Neutrophil (primary cell): ENCODE results near the gene CXCL3.

Experiments
- H3K27ac ChIP-seq: fragments of 200-600 bp; sonication (generic); 2 replicates; pipeline ENCODE4 v1.5.1; 2016; ENCODE audit warnings: mild to moderate bottlenecking, moderate library complexity
- H3K27me3 ChIP-seq: fragments of 200-600 bp; sonication (generic); 2 replicates; pipeline ENCODE4 v1.6.0; 2016; ENCODE audit warnings: mild to moderate bottlenecking
- H3K36me3 ChIP-seq: fragments of 200-600 bp; sonication (generic); 2 replicates; pipeline ENCODE4 v1.5.1; 2017
- H3K4me1 ChIP-seq, 2 experiments: fragments of 200-600 bp in 1 of 2; sonication (generic) in 1 of 2; 1 replicate in 1 of 2; 2 replicates in 1 of 2; pipeline versions ENCODE4 v1.5.1 to v1.6.1; 2013 to 2016; ENCODE audit warnings: low read depth in 1 of 2, low read length in 1 of 2, mild to moderate bottlenecking in 1 of 2, moderate library complexity in 1 of 2; ENCODE audit not compliant: control insufficient read depth in 1 of 2, insufficient read depth in 1 of 2
- H3K4me3 ChIP-seq, 2 experiments: fragments of 200-600 bp in 1 of 2; sonication (generic) in 1 of 2; 1 replicate in 1 of 2; 2 replicates in 1 of 2; pipeline ENCODE4 v1.5.1; 2013 to 2016; ENCODE audit warnings: low read depth in 1 of 2, low read length in 1 of 2, mild to moderate bottlenecking in 1 of 2, moderate library complexity in 1 of 2
- H3K9me3 ChIP-seq: fragments of 200-600 bp; sonication (generic); 2 replicates; pipeline ENCODE4 v1.5.1; 2016
- TF ChIP-seq, protein P1 (sequence below): fragments of 200-600 bp; sonication (generic); IDR thresholded peaks from 2 replicates; pipeline ENCODE4 v1.5.1; 2016; ENCODE audit warnings: antibody characterized with exemption

CXCL3 gene

DNA sequence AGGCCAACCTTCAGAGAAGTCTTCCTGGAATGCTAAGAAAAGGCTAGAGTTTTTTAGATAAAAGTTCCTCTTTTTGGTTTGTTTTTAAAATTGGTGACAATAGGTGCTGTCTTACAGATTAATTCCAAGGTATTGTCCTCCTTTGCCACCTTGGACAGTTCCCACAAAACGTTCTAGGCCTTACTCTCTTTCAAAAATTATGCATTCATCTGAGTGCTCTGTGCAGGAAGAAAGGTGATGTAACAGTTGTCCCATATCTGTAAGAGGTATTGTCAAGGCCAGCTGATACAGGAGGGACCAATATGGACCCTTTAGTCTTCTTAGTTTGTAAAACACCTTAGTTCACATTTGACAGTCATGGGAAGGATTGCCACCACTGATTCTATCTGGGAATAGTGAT is 24.2 kb downstream of the CXCL3 start:
- Histone ChIP-seq H3K36me3 (no peaks in the 10 kb centered on the region), H3K4me1 (peaks cover 53 to 56% of the 10 kb centered on the region in 2 experiments), H3K27me3 (no peaks in the 10 kb centered on the region), H3K27ac (no peak overlapping the region), H3K9me3 (no peaks in the 10 kb centered on the region), H3K4me3 (no peak overlapping the region)
- TF ChIP-seq, protein P1, sequence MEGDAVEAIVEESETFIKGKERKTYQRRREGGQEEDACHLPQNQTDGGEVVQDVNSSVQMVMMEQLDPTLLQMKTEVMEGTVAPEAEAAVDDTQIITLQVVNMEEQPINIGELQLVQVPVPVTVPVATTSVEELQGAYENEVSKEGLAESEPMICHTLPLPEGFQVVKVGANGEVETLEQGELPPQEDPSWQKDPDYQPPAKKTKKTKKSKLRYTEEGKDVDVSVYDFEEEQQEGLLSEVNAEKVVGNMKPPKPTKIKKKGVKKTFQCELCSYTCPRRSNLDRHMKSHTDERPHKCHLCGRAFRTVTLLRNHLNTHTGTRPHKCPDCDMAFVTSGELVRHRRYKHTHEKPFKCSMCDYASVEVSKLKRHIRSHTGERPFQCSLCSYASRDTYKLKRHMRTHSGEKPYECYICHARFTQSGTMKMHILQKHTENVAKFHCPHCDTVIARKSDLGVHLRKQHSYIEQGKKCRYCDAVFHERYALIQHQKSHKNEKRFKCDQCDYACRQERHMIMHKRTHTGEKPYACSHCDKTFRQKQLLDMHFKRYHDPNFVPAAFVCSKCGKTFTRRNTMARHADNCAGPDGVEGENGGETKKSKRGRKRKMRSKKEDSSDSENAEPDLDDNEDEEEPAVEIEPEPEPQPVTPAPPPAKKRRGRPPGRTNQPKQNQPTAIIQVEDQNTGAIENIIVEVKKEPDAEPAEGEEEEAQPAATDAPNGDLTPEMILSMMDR: no peak

DNA sequence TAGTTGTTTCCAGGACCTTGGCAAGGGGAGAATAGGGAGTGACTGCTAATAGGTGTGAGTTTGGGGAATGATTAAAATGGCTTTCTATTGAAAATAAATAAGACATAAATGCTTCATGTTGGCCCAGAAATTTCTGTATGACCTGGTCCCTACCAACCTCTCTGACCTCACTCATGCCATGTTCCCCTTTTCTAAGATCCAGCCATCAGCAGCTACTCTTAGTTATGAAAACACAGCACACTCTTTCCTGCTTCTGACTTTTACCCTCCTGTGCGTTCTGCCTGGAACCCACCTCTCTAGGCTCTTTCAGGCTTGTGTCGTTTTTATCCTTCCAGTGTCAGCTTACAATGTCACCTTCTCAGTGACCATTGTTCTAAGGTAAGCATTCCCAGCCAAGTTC is 25.2 kb downstream of the CXCL3 start:
- TF ChIP-seq, protein P1: no peak
- no peaks in the 10 kb centered on the region for H3K27me3 ChIP-seq

DNA sequence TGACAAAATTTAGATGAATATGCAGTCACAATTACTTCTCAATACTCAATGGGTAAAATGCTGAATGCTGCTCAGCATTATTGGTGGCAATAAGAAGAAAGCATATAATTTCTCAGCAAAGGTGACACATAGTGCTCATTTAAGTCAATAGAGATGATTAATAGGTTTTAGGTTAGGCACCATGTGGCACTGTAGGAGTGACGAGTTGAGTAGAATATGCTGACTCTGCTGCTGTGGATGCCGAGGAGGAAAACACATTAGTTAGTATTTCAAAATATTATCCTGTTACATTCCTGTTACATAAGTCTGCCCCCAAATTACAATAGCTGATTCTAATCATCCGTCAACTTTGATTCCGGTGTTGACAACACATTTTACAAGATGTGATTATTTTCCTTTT is 26.4 kb downstream of the CXCL3 start:
- Histone ChIP-seq H3K27me3 (no peaks in the 10 kb centered on the region), H3K4me1 (peaks cover 46% of the 10 kb centered on the region in 2 experiments), H3K27ac (peak overlapping the region; percentile 1), H3K4me3 (no peak overlapping the region), H3K36me3 (no peaks in the 10 kb centered on the region), H3K9me3 (no peaks in the 10 kb centered on the region)
- TF ChIP-seq, protein P1: no peak

More for the DNA sequence above, 25.2 kb downstream of the CXCL3 start:
- no peak overlapping the region for H3K4me3 ChIP-seq
- H3K4me1 ChIP-seq: peaks cover 52 to 54% of the 10 kb centered on the region in 2 experiments
- H3K9me3 ChIP-seq: no peaks in the 10 kb centered on the region
- H3K27ac ChIP-seq: no peak overlapping the region
- H3K36me3 ChIP-seq: no peaks in the 10 kb centered on the region

DNA sequence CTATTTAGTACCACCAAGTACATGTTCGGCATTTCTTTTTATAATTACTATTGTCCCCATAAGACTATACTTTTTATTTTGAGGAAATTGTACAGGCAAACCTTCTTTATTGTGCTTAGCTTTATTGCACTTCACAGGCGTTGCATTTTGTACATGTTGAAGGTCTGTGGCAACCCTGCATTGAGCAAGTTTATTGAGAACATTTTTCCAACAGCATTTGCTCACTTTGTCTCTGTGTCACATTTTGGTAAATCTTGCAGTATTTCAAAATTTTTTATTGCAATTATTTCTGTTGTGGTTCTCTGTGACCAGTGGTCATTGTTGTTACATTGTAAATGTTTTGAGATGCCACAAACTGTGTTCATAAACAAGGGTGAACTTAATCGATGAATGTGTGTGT is 29.2 kb downstream of the CXCL3 start:
- H3K9me3 ChIP-seq: no peaks in the 10 kb centered on the region
- TF ChIP-seq, protein P1: no peak
- peaks cover 46% of the 10 kb centered on the region in 2 experiments for H3K4me1 ChIP-seq
- H3K4me3 ChIP-seq: no peak overlapping the region
- no peaks in the 10 kb centered on the region for H3K36me3 ChIP-seq
- H3K27me3 ChIP-seq: no peaks in the 10 kb centered on the region
- H3K27ac ChIP-seq: peak overlapping the region; percentile 35

DNA sequence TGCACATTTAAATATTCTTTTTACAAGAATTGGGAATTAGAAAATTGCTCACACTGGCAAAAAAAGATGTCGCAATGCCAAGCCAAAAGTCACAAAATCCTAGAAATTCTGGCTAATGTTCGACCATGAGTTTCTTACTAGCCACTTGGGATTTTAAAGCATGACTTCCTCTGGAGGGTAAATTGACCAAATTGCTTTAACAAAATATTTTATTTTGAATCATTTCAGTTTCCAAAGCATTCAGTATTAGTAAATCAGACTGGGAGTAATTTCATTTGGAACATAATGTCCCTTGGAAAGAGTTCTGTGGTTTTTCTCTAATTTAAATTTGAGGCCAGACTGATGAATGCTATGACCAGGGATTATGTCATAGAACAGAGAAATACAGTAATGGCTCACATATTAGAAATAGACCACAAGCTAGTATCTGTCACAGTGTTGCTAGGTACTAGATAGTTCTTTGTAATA is 32.4 kb downstream of the CXCL3 start:
- Histone ChIP-seq H3K4me3 (no peak overlapping the region), H3K4me1 (peaks cover 20 to 23% of the 10 kb centered on the region in 2 experiments), H3K36me3 (no peaks in the 10 kb centered on the region), H3K9me3 (no peaks in the 10 kb centered on the region), H3K27ac (no peak overlapping the region), H3K27me3 (no peaks in the 10 kb centered on the region)
- TF ChIP-seq, protein P1: no peak

DNA sequence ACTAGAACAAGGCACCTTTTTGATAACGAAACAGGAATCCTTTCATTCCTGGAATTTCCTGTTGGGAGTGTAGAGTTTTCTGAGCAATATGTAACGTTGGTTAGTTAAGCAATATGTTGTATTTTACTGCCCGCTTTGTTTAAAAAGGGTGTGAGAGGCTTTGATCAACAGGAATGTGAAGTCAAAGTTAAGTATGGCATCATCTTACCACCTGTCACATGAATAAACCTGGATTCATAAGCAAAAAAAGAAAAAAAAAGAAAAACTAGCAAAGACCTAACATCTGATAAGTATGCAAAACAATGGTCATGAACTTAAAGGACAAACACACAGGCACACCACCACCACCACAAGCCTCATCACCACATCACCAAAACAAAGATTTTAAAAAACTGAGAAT is 33.0 kb downstream of the CXCL3 start:
- no peaks in the 10 kb centered on the region for H3K36me3 ChIP-seq
- TF ChIP-seq, protein P1: no peak
- H3K27ac ChIP-seq: no peak overlapping the region
- no peaks in the 10 kb centered on the region for H3K9me3 ChIP-seq
- H3K27me3 ChIP-seq: no peaks in the 10 kb centered on the region
- peaks cover 15 to 17% of the 10 kb centered on the region in 2 experiments for H3K4me1 ChIP-seq
- no peak overlapping the region for H3K4me3 ChIP-seq
